Lower leg skin (tissue), 3 donors: Measurements from ENCODE around the gene PTPRN2.

Experiments used
- POLR2A ChIP-seq, 2 donors: fragments of 450-650 bp; IDR thresholded peaks; one replicate each; pipeline ENCODE4 v1.6.1; 2016 to 2017; ENCODE audit warnings: antibody characterized with exemption in 2 of 2, mild to moderate bottlenecking in 1 of 2, moderate library complexity in 1 of 2
- TF ChIP-seq, protein P1 (sequence below), 3 donors: fragments of 450-650 bp; IDR thresholded peaks; one replicate each; pipeline ENCODE4 v1.5.1; 2016; ENCODE audit warnings: antibody characterized with exemption in 3 of 3, mild to moderate bottlenecking in 3 of 3, moderate library complexity in 2 of 3

DNA sequence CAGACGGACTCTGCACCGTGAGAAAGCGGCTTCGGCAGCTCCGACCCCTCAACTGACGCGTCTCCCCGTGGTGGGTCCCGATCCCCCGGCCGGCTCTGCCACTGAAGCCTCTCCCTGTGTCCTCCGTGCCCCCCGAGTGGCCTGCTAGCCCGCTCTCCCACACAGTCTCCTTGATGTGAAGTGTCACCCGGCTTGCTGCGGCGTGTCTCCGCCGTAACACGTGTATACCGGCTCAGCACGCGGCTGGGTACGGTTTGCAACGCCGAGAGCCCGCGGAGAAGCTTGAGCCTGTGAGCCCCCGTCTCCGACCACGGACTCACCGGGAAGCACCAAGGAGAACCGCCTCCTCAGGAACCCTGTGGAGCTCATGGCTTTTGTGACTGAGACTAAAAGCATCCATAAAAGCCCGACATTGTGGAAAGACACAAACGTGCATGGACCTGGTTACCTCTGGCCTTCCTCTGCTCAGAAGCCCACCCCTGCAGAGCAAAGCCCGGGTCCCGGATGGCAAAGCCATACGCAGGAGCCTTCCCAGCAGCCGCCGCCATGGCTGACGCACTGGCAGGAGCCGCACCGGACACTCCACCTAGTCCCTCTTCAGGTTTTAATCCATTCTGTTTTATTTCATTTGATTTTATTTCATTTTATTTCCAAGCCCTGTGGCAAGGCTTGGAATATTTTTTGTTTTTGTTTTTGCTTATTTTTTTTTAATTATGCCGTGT is 17.0 kb downstream of the PTPRN2 start:
- TF ChIP-seq, protein P1, sequence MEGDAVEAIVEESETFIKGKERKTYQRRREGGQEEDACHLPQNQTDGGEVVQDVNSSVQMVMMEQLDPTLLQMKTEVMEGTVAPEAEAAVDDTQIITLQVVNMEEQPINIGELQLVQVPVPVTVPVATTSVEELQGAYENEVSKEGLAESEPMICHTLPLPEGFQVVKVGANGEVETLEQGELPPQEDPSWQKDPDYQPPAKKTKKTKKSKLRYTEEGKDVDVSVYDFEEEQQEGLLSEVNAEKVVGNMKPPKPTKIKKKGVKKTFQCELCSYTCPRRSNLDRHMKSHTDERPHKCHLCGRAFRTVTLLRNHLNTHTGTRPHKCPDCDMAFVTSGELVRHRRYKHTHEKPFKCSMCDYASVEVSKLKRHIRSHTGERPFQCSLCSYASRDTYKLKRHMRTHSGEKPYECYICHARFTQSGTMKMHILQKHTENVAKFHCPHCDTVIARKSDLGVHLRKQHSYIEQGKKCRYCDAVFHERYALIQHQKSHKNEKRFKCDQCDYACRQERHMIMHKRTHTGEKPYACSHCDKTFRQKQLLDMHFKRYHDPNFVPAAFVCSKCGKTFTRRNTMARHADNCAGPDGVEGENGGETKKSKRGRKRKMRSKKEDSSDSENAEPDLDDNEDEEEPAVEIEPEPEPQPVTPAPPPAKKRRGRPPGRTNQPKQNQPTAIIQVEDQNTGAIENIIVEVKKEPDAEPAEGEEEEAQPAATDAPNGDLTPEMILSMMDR (IDR thresholded peaks at IDR 0.05): no peak
- TF ChIP-seq POLR2A (IDR thresholded peaks at IDR 0.05): no peak
